Activated CD4-positive, alpha-beta T cell treated with anti-CD3 and anti-CD28 coated beads for 48 hours (primary cell): ENCODE measurements around the gene GABPB1.

Experiments used
- DNase-seq: peaks from one replicate; pipeline ENCODE4 v3.0.0-alpha.2; 2020

The GABPB1 gene

GRCh38 chr15:50341616-50342136 is 13.3 kb downstream of the GABPB1 start:
- no peak for DNase-seq

- DNase-seq: no peak
These were observed 14.6 kb downstream of the GABPB1 start for GRCh38 chr15:50340416-50340815.

- DNase-seq: no peak
These were observed 15.3 kb downstream of the GABPB1 start for GRCh38 chr15:50339717-50340116.

GRCh38 chr15:50335251-50335650 is 19.7 kb downstream of the GABPB1 start:
- DNase-seq: no peak

GRCh38 chr15:50333229-50333628 is 21.8 kb downstream of the GABPB1 start:
- no peak for DNase-seq

- DNase-seq: no peak
These were observed 24.1 kb downstream of the GABPB1 start for GRCh38 chr15:50330921-50331320.

- no peak for DNase-seq
These were observed 26.9 kb downstream of the GABPB1 start for GRCh38 chr15:50328116-50328515.

- DNase-seq: no peak
These were observed 33.3 kb downstream of the GABPB1 start for GRCh38 chr15:50321680-50322210.

GRCh38 chr15:50320504-50320903 is 34.5 kb downstream of the GABPB1 start:
- DNase-seq: no peak

- no peak for DNase-seq
These were observed 36.3 kb downstream of the GABPB1 start for GRCh38 chr15:50318697-50319096.

- no peak for DNase-seq
These were observed 39.0 kb downstream of the GABPB1 start for GRCh38 chr15:50315814-50316630.

GRCh38 chr15:50312636-50313035 is 42.4 kb downstream of the GABPB1 start:
- no peak for DNase-seq

- no peak for DNase-seq
These were observed 47.2 kb downstream of the GABPB1 start for GRCh38 chr15:50307799-50308198.

GRCh38 chr15:50304836-50305235 is 50.2 kb downstream of the GABPB1 start:
- no peak for DNase-seq

- DNase-seq: no peak
These were observed 52.4 kb downstream of the GABPB1 start for GRCh38 chr15:50302581-50302980.

GRCh38 chr15:50298340-50298739 is 56.7 kb downstream of the GABPB1 start:
- no peak for DNase-seq

- DNase-seq: no peak
These were observed 59.0 kb downstream of the GABPB1 start for GRCh38 chr15:50295966-50296365.

- DNase-seq: no peak
These were observed 65.2 kb downstream of the GABPB1 start for GRCh38 chr15:50289749-50290148.

- DNase-seq: no peak
These were observed 67.5 kb downstream of the GABPB1 start for GRCh38 chr15:50287324-50288116.

- DNase-seq: no peak
These were observed 73.6 kb downstream of the GABPB1 start for GRCh38 chr15:50281427-50281826.

- no peak for DNase-seq
These were observed 74.7 kb downstream of the GABPB1 start for GRCh38 chr15:50280271-50280670.

- DNase-seq: no peak
These were observed 76.5 kb downstream of the GABPB1 start for GRCh38 chr15:50278496-50278895.

- no peak for DNase-seq
These were observed 77.6 kb downstream of the GABPB1 start for GRCh38 chr15:50277370-50277769.

GRCh38 chr15:50275908-50276307 is 79.1 kb downstream of the GABPB1 start:
- no peak for DNase-seq
